Suppressor macrophage (primary cell): ENCODE results near the gene USF3.

Experiments
- DNase-seq, 4 experiments: peaks; one replicate each; pipeline ENCODE4 v3.0.0-alpha.2; 2020 to 2022

USF3 gene

DNA sequence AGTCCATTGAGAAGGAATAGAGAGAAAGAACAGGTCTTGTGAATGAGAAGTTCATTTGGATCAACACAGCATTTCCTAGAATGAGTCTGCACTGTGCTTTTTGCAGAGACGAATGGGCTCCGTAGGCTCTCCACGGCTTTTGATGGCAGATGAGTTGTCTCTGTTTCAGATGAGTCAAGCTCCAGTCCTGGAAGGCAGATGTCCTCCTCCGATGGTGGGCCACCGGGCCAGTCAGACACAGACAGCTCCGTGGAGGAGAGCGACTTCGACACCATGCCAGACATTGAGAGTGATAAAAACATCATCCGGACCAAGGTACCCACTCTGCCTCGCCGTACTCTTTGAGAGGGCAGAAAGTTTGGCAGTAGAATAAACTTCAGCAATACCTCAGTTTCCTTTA lies 93.6 kb downstream of the USF3 start:
- no peak for DNase-seq

DNA sequence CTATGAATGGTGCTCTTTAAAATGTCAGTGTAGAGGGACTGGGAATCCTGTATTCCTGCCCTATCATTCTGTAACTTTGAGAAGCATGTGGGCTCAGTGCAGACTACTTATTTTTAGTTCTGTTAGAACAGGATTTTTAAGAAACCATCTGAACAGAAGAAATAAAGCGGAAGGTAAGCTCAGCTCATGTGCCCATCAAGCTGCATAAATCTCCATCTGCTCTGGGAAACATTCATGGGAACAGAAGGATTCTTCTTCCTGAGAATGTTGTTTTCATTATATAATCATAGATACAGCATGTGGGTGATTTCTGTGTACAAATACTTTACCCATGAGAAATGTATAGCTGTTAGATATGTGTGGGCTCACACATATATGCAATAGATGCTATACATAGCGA lies 94.2 kb downstream of the USF3 start:
- DNase-seq, result no peak

DNA sequence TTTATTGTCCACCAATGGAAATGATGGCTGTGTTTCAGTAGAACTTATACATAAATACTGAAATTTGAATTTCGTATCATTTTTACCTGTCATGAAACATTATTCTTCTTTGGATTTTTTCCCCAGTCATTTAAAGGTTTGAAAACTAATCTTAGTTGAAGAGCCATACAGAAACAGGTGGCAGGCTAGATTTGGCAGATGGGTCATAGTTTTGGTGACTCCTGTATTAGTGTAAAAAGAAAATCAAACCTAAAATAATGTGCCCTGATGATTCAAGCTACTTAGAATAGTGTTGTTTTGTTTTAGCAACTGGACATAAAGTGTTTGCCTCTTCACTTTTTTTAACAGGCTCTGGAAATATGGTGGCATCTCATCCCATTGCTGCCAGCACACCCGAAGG lies 95.2 kb downstream of the USF3 start:
- DNase-seq, result no peak

DNA sequence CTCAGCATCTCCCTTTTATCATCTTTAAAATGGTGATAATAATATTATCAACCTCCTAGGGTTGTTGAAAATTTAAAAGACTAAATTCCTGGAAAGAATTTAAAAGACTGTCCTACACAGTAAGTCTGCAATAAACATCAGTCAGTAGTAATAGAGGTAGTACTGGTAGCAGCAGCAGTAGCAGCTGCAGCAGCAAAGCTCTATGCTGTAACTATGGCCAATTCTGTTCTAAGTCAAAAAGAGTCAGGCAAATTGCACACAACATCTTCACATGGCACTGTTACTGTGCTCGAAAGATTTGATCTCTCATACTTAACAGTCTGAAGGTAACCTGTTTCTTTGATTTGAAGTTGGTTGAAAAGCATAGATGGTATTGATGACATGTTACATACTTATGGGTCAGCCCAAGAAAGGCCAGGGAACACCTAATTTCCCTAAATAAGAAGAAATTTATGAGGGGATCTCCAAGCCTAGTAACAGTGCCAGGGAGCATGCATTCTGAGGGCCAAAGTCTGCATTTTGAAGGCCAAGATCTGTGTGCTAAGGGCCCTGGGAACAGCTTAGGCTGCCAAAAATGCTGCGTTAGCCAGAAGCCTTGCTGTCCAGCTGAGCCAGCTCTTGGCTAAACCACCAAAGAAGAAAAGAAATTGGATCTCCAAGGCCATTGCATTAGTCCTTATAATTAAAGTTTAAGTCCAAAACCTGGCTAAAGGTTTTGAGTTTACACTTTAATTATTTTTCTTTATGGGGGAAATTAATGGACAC lies 95.8 kb downstream of the USF3 start:
- no peak for DNase-seq
